HG03432 (cell line): ENCODE measurements around the gene PERM1.
"Not testable (repeated sequence)": the region's sequence is repeated elsewhere in the genome, so short reads cannot be mapped to it uniquely, and the experiment has no call there.

Source experiments
- ATAC-seq: cut with Tn5 transposase; IDR thresholded peaks from one replicate; pipeline ENCODE4 v1.9.1; 2021; ENCODE audit warnings: mild to moderate bottlenecking, moderate library complexity; ENCODE audit not compliant: unreplicated experiment

Gene PERM1

GRCh38 chr1:981955-982558 is at the start of gene PERM1:
Gene PERM1 (minus strand): TSS chr1:982093. CDS start chr1:981029, 1,064 bp downstream.
- ATAC-seq, result no peak

GRCh38 chr1:1030867-1031658 is 49.2 kb upstream of the PERM1 start:
- ATAC-seq, result not testable (repeated sequence)

GRCh38 chr1:1027791-1028190 is 45.9 kb upstream of the PERM1 start:
- ATAC-seq, result no peak

- no peak for ATAC-seq
Measured at GRCh38 chr1:1026599-1027413, 44.9 kb upstream of the PERM1 start.

- no peak for ATAC-seq
Measured at GRCh38 chr1:1025730-1026129, 43.8 kb upstream of the PERM1 start.

GRCh38 chr1:1024771-1025699 is 43.1 kb upstream of the PERM1 start:
- ATAC-seq, result no peak

GRCh38 chr1:1024149-1024770 is 42.4 kb upstream of the PERM1 start:
- no peak for ATAC-seq

- no peak for ATAC-seq
Measured at GRCh38 chr1:1023700-1024099, 41.8 kb upstream of the PERM1 start.

GRCh38 chr1:1022302-1023009 is 40.6 kb upstream of the PERM1 start:
- ATAC-seq, result no peak

- no peak for ATAC-seq
Measured at GRCh38 chr1:1021920-1022259, 40.0 kb upstream of the PERM1 start.

GRCh38 chr1:1021010-1021919 is 39.4 kb upstream of the PERM1 start:
- ATAC-seq, result no peak

- peak; percentile 15 for ATAC-seq
Measured at GRCh38 chr1:1020415-1021009, 38.6 kb upstream of the PERM1 start.

GRCh38 chr1:1020000-1020404 is 38.1 kb upstream of the PERM1 start, which contains the start of gene AGRN:
Gene AGRN (plus strand): TSS chr1:1020120. CDS start chr1:1020173, 53 bp downstream.
- ATAC-seq, result peak; percentile 26

GRCh38 chr1:1019122-1019999 is 37.5 kb upstream of the PERM1 start:
- peak; percentile 73 for ATAC-seq

GRCh38 chr1:1018321-1018685 is 36.4 kb upstream of the PERM1 start:
- not testable (repeated sequence) for ATAC-seq

- ATAC-seq, result not testable (repeated sequence)
Measured at GRCh38 chr1:1017397-1018320, 35.8 kb upstream of the PERM1 start.
